GM06990 (cell line): ENCODE measurements around the gene SELPLG.
"Not testable (repeated sequence)": the region's sequence is repeated elsewhere in the genome, so short reads cannot be mapped to it uniquely, and the experiment has no call there.

Experiments
- DNase-seq: peaks from one replicate; pipeline ENCODE4 v3.0.0-alpha.2; 2011; ENCODE audit not compliant: insufficient read length; ENCODE audit errors: extremely low read depth
- H3K27me3 ChIP-seq: replicated peaks from 2 replicates; pipeline ENCODE4 v1.6.0; 2011; ENCODE audit warnings: low read length; ENCODE audit not compliant: control insufficient read depth, insufficient read depth
- H3K36me3 ChIP-seq: 2 replicates; pipeline ENCODE4 v1.5.1; 2011; ENCODE audit warnings: low read length; ENCODE audit not compliant: control insufficient read depth, insufficient read depth
- H3K4me3 ChIP-seq: replicated peaks from 2 replicates; pipeline ENCODE4 v1.5.1; 2011; ENCODE audit warnings: low read depth, mild to moderate bottlenecking, control low read depth, low read length
- CTCF ChIP-seq: IDR thresholded peaks from 2 replicates; pipeline ENCODE4 v1.5.1; 2011; ENCODE audit warnings: low read length, control low read depth, mild to moderate bottlenecking, inconsistent platforms; ENCODE audit not compliant: insufficient read depth, poor library complexity, severe bottlenecking

SELPLG gene

GRCh38 chr12:108637222-108637971, 3.7 kb upstream of the SELPLG start:
- TF ChIP-seq CTCF = no peak
- H3K4me3 ChIP-seq = peak overlapping the region; percentile 26; the same call in 1 of the 2 replicates
- no peaks in the 10 kb centered on the region for H3K27me3 ChIP-seq
- H3K36me3 ChIP-seq = no peaks in the 10 kb centered on the region; the same call in 1 of the 2 replicates
- DNase-seq = no peak

GRCh38 chr12:108635997-108636808, 2.5 kb upstream of the SELPLG start:
- DNase-seq = peak; percentile 63
- peak overlapping the region; percentile 53 for H3K4me3 ChIP-seq

GRCh38 chr12:108635201-108635996, 1.7 kb upstream of the SELPLG start:
- H3K4me3 ChIP-seq = peak overlapping the region; percentile 53
- no peaks in the 10 kb centered on the region; the same call in 1 of the 2 replicates for H3K36me3 ChIP-seq
- no peaks in the 10 kb centered on the region for H3K27me3 ChIP-seq
- peak; percentile 82 for DNase-seq
- no peak for TF ChIP-seq CTCF

More at GRCh38 chr12:108635997-108636808, 2.5 kb upstream of the SELPLG start:
- no peaks in the 10 kb centered on the region for H3K27me3 ChIP-seq
- TF ChIP-seq CTCF = no peak
- H3K36me3 ChIP-seq = no peaks in the 10 kb centered on the region; the same call in 1 of the 2 replicates

GRCh38 chr12:108634341-108634751, 652 bp upstream of the SELPLG start:
- H3K27me3 ChIP-seq = no peaks in the 10 kb centered on the region
- no peak for TF ChIP-seq CTCF
- peak overlapping the region; percentile 34 for H3K4me3 ChIP-seq
- H3K36me3 ChIP-seq = peaks cover 2% of the 10 kb centered on the region
- DNase-seq = no peak

- H3K27me3 ChIP-seq = no peaks in the 10 kb centered on the region
- H3K4me3 ChIP-seq = peak overlapping the region; percentile 42
- TF ChIP-seq CTCF = no peak
- H3K36me3 ChIP-seq = peaks cover 2% of the 10 kb centered on the region
- no peak for DNase-seq
Measured at GRCh38 chr12:108633081-108633533, 587 bp downstream of the SELPLG start.

GRCh38 chr12:108631261-108631660, 2.4 kb downstream of the SELPLG start:
- not testable (repeated sequence) for H3K36me3 ChIP-seq, H3K27me3 ChIP-seq, DNase-seq, H3K4me3 ChIP-seq
